PC-3 (cell line): ENCODE measurements around the gene RAB30. TPM values are rescaled to one million over a fixed set of nuclear protein-coding genes. Genes with fewer than 3 reads are reported as not detected.
A peak's percentile ranks its signal among the peaks of the same experiment; 100 is the strongest.

Experiments
- ATAC-seq: fragments of 200-7000 bp; cut with Tn5 transposase; 2 replicates; pipeline ENCODE4 v1.9.1; 2020; ENCODE audit warnings: mild to moderate bottlenecking, moderate library complexity
- BruUV-seq: library from RNA; stranded (reverse); fragments of 400-500 nt; replicated peaks from 2 replicates; lab custom pipeline; 2021; lab: Mats Ljungman, UMichigan
- CTCF ChIA-PET: fragments of 300-600 bp; sonication (Branson Sonifier 250); formaldehyde crosslinking; loops from one replicate; lab custom pipeline; 2022; ENCODE audit warnings: antibody characterized with exemption; lab: Charles Lee
- POLR2A ChIA-PET: fragments of 300-600 bp; sonication (Branson Sonifier 250); formaldehyde crosslinking; loops from one replicate; lab custom pipeline; 2022; ENCODE audit warnings: antibody characterized with exemption; ENCODE audit not compliant: unreplicated experiment; lab: Charles Lee
- DNase-seq: peaks from one replicate; pipeline ENCODE4 v3.0.0-alpha.2; 2015
- H2AFZ ChIP-seq: fragments of 300-600 bp; sonication (generic); 2 replicates; pipeline ENCODE4 v1.6.0; 2016; ENCODE audit warnings: antibody characterized with exemption, low read length
- H3F3A ChIP-seq: fragments of 300-600 bp; sonication (generic); one replicate; pipeline ENCODE4 v1.6.0; 2017; ENCODE audit warnings: antibody characterized with exemption, low read length, control low read depth, mild to moderate bottlenecking; ENCODE audit not compliant: unreplicated experiment
- H3K27ac ChIP-seq: fragments of 300-600 bp; sonication (generic); 2 replicates; pipeline ENCODE4 v1.5.1; 2016; ENCODE audit warnings: mild to moderate bottlenecking, low read length
- H3K27me3 ChIP-seq: fragments of 300-600 bp; sonication (generic); 2 replicates; pipeline ENCODE4 v1.6.1; 2016; ENCODE audit warnings: low read length, mixed read lengths
- H3K36me3 ChIP-seq: fragments of 300-600 bp; sonication (generic); 2 replicates; pipeline ENCODE4 v1.6.1; 2016; ENCODE audit warnings: low read depth, mixed run types, low read length, mixed read lengths
- H3K4me1 ChIP-seq: fragments of 300-600 bp; sonication (generic); 2 replicates; pipeline ENCODE4 v1.5.1; 2016; ENCODE audit warnings: low read length; ENCODE audit not compliant: insufficient read depth
- H3K4me2 ChIP-seq: fragments of 300-600 bp; sonication (generic); 2 replicates; pipeline ENCODE4 v1.6.0; 2016; ENCODE audit warnings: low read length
- H3K4me3 ChIP-seq: fragments of 300-600 bp; sonication (generic); 2 replicates; pipeline ENCODE4 v1.5.1; 2016; ENCODE audit warnings: mild to moderate bottlenecking, low read length, mixed read lengths
- H3K79me2 ChIP-seq: fragments of 300-600 bp; sonication (generic); 2 replicates; pipeline ENCODE4 v1.6.1; 2017; ENCODE audit warnings: low read length, mixed read lengths
- H3K9ac ChIP-seq: fragments of 300-600 bp; sonication (generic); 2 replicates; pipeline ENCODE4 v1.6.0; 2016; ENCODE audit warnings: mild to moderate bottlenecking, low read length
- H3K9me2 ChIP-seq: fragments of 300-600 bp; sonication (generic); replicated peaks from 2 replicates; pipeline ENCODE4 v1.6.1; 2016; ENCODE audit warnings: mixed run types, low read length, mixed read lengths
- H3K9me3 ChIP-seq: fragments of 300-600 bp; sonication (generic); 2 replicates; pipeline ENCODE4 v1.6.1; 2016; ENCODE audit warnings: low read length, mixed read lengths
- H4K20me1 ChIP-seq: fragments of 300-600 bp; sonication (generic); 2 replicates; pipeline ENCODE4 v1.6.1; 2016; ENCODE audit warnings: low read length, mixed read lengths
- EZH2 ChIP-seq: fragments of 300-600 bp; sonication (generic); IDR thresholded peaks from one replicate; pipeline ENCODE4 v1.6.1; 2017; ENCODE audit warnings: antibody characterized with exemption, mild to moderate bottlenecking, low read length; ENCODE audit not compliant: unreplicated experiment
- EZH2phosphoT487 ChIP-seq: fragments of 300-600 bp; sonication (generic); IDR thresholded peaks from 2 replicates; pipeline ENCODE4 v1.6.1; 2018; ENCODE audit warnings: mild to moderate bottlenecking, antibody characterized with exemption, low read length, borderline replicate concordance
- intact Hi-C: fragments of 100-400 bp; cut with micrococcal nuclease; formaldehyde crosslinking; loops from 2 replicates; pipeline ENCODE4 v1.9.0; 2023
- total RNA-seq: library from RNA; depleted of rRNA; stranded (reverse); fragments of >200 nt; gene quantifications from 2 replicates; pipeline ENCODE4 v1.2.3, GENCODE V29; 2014
- TF ChIP-seq, protein P1 (sequence below): fragments of 300-600 bp; sonication (generic); conservative IDR thresholded peaks from 2 replicates; pipeline ENCODE4 v1.5.1; 2017; ENCODE audit warnings: antibody characterized with exemption, low read depth, mild to moderate bottlenecking, low read length

The RAB30 gene
- total RNA-seq, 1 experiment from 2014 or later = 6.6 TPM

DNA sequence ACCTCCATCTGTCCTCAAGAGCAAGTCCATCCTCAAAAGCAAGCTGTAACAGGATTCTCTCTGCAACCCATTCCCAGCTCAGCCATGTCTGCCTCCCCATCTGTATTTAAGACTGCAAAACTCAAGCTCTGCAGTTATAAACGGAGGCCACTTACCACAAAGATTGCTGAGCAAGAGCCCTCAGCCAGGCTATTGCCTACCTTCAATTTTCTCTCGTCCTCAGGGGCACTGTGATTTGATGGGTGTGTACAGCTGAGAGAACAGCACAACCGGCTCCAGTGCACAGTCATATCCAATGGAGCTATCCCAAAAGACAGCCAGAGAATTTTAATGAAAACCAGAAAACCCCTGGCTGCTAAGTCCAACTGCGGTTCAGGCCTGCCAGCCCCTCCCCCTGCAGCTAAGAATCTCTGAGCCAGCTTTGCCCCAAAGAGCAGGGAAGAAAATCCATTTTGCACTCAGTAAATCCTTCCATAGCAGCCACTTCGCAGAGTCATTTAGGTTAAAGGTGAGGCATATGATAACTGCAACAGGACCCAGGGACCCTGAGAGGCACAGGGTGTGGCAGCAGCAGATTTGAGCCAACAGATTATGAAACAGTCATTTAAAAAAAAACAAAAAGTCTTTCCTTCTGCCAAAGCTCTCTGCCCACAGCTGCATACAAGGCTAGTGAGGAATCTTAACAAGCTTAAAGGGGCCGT is 37.6 kb downstream of the RAB30 start:
- POLR2A ChIA-PET = interaction anchor here (0.7 to 1.0 kb wide), 3 partner anchors 38 to 175 kb away, joined by 4 read pairs; partner anchors contain the start of gene RAB30
- peaks cover 21% of the 10 kb centered on the region for H3K4me1 ChIP-seq

GRCh38 chr11:83033371-83033770 is 38.3 kb downstream of the RAB30 start:
- Histone ChIP-seq H3K9me2 (no peaks in the 10 kb centered on the region), H3K9me3 (no peaks in the 10 kb centered on the region), H3K79me2 (0 out of 2 replicates have a peak, but pooled peaks cover 3% of the 10 kb centered on the region), H3K4me2 (0 out of 2 replicates have a peak overlapping the region, but pooled peaks have one; percentile 72), H2AFZ (no peak overlapping the region), H3K4me1 (peaks cover 21% of the 10 kb centered on the region), H4K20me1 (no peaks in the 10 kb centered on the region), H3F3A (no peaks in the 10 kb centered on the region), H3K9ac (no peak overlapping the region), H3K36me3 (no peaks in the 10 kb centered on the region), H3K4me3 (no peak overlapping the region), H3K27ac (no peak overlapping the region), H3K27me3 (no peaks in the 10 kb centered on the region)
- no TSS peak for BruUV-seq
- ChIA-PET CTCF (no interaction called here), POLR2A (no interaction called here)
- ATAC-seq (no peak), DNase-seq (no peak)
- intact Hi-C loops = no loop called here
- TF ChIP-seq, protein P1, sequence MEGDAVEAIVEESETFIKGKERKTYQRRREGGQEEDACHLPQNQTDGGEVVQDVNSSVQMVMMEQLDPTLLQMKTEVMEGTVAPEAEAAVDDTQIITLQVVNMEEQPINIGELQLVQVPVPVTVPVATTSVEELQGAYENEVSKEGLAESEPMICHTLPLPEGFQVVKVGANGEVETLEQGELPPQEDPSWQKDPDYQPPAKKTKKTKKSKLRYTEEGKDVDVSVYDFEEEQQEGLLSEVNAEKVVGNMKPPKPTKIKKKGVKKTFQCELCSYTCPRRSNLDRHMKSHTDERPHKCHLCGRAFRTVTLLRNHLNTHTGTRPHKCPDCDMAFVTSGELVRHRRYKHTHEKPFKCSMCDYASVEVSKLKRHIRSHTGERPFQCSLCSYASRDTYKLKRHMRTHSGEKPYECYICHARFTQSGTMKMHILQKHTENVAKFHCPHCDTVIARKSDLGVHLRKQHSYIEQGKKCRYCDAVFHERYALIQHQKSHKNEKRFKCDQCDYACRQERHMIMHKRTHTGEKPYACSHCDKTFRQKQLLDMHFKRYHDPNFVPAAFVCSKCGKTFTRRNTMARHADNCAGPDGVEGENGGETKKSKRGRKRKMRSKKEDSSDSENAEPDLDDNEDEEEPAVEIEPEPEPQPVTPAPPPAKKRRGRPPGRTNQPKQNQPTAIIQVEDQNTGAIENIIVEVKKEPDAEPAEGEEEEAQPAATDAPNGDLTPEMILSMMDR = no peak
- TF ChIP-seq EZH2 (no peak), EZH2phosphoT487 (no peak)

More for the DNA sequence above, 37.6 kb downstream of the RAB30 start:
- H2AFZ ChIP-seq = peak overlapping the region; percentile 31; the same call in 1 of the 2 replicates
- no peaks in the 10 kb centered on the region for H4K20me1 ChIP-seq
- H3K36me3 ChIP-seq = no peaks in the 10 kb centered on the region
- TF ChIP-seq EZH2 (no peak), EZH2phosphoT487 (no peak)
- TF ChIP-seq, protein P1 = no peak
- no peaks in the 10 kb centered on the region for H3F3A ChIP-seq
- H3K27ac ChIP-seq = peak overlapping the region; percentile 64
- no peaks in the 10 kb centered on the region for H3K9me3 ChIP-seq
- peak; percentile 73 for ATAC-seq
- intact Hi-C loops = loop anchor here (1.0 kb wide), 1 partner anchor 37 kb away; the partner anchor contains the start of gene RAB30
- H3K9ac ChIP-seq = 0 out of 2 replicates have a peak overlapping the region, but pooled peaks have one; percentile 11
- peak overlapping the region; percentile 26 for H3K4me3 ChIP-seq
- H3K4me2 ChIP-seq = peak overlapping the region; percentile 72
- no peaks in the 10 kb centered on the region for H3K27me3 ChIP-seq
- no peaks in the 10 kb centered on the region for H3K9me2 ChIP-seq
- CTCF ChIA-PET = no interaction called here
- 0 out of 2 replicates have a peak, but pooled peaks cover 3% of the 10 kb centered on the region for H3K79me2 ChIP-seq
- DNase-seq = peak; percentile 73
- no TSS peak for BruUV-seq

GRCh38 chr11:83031127-83031526 is 40.6 kb downstream of the RAB30 start:
- Histone ChIP-seq H3K9ac (no peak overlapping the region), H3F3A (no peaks in the 10 kb centered on the region), H4K20me1 (no peaks in the 10 kb centered on the region), H3K79me2 (0 out of 2 replicates have a peak, but pooled peaks cover 3% of the 10 kb centered on the region), H3K4me1 (peaks cover 21% of the 10 kb centered on the region), H3K27me3 (no peaks in the 10 kb centered on the region), H3K4me3 (no peak overlapping the region), H2AFZ (no peak overlapping the region), H3K9me3 (no peaks in the 10 kb centered on the region), H3K9me2 (no peaks in the 10 kb centered on the region), H3K27ac (no peak overlapping the region), H3K4me2 (no peak overlapping the region), H3K36me3 (no peaks in the 10 kb centered on the region)
- ATAC-seq = no peak
- BruUV-seq = no TSS peak
- TF ChIP-seq, protein P1 = no peak
- no peak for TF ChIP-seq EZH2
- no peak for TF ChIP-seq EZH2phosphoT487
- POLR2A ChIA-PET = interaction anchor here (0.6 kb wide), 1 partner anchor 39 kb away, joined by 12 read pairs; no protein-coding TSS in a partner anchor
- CTCF ChIA-PET = no interaction called here
- intact Hi-C loops = no loop called here
- DNase-seq = no peak
